Keratinocyte (primary cell): ENCODE data around the gene ITPK1.

Source experiments
- EZH2 ChIP-seq: IDR thresholded peaks from one replicate; pipeline ENCODE4 v1.6.1; 2012; ENCODE audit warnings: inconsistent platforms, mild to moderate bottlenecking, low read length, moderate library complexity
- TF ChIP-seq, protein P1 (sequence below), 3 experiments: IDR thresholded peaks in 1 of 3; conservative IDR thresholded peaks in 1 of 3; optimal IDR thresholded peaks in 1 of 3; 2 replicates in 2 of 3; 3 replicates in 1 of 3; pipeline versions ENCODE3 to v1.5.1; 2011; ENCODE audit warnings: low read length in 3 of 3, mild to moderate bottlenecking in 3 of 3, moderate library complexity in 2 of 3, control low read depth in 1 of 3, inconsistent platforms in 1 of 3; ENCODE audit not compliant: insufficient read depth in 2 of 3; ENCODE audit errors: extremely low read depth in 1 of 3

- TF ChIP-seq, protein P1, sequence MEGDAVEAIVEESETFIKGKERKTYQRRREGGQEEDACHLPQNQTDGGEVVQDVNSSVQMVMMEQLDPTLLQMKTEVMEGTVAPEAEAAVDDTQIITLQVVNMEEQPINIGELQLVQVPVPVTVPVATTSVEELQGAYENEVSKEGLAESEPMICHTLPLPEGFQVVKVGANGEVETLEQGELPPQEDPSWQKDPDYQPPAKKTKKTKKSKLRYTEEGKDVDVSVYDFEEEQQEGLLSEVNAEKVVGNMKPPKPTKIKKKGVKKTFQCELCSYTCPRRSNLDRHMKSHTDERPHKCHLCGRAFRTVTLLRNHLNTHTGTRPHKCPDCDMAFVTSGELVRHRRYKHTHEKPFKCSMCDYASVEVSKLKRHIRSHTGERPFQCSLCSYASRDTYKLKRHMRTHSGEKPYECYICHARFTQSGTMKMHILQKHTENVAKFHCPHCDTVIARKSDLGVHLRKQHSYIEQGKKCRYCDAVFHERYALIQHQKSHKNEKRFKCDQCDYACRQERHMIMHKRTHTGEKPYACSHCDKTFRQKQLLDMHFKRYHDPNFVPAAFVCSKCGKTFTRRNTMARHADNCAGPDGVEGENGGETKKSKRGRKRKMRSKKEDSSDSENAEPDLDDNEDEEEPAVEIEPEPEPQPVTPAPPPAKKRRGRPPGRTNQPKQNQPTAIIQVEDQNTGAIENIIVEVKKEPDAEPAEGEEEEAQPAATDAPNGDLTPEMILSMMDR (optimal IDR thresholded peaks at IDR 0.05 in 1 of 3, IDR thresholded peaks at IDR 0.05 in 1 of 3, conservative IDR thresholded peaks at IDR 0.05 in 1 of 3; ENCODE audit: extremely low read depth in 1 of 3, insufficient read depth in 2 of 3, low read length in 3 of 3), result no peak
- no peak for TF ChIP-seq EZH2
These were observed 139.5 kb downstream of the ITPK1 start for GRCh38 chr14:92976268-92976667.
